ENCODE data around the gene THOC7.

Gene THOC7

DNA sequence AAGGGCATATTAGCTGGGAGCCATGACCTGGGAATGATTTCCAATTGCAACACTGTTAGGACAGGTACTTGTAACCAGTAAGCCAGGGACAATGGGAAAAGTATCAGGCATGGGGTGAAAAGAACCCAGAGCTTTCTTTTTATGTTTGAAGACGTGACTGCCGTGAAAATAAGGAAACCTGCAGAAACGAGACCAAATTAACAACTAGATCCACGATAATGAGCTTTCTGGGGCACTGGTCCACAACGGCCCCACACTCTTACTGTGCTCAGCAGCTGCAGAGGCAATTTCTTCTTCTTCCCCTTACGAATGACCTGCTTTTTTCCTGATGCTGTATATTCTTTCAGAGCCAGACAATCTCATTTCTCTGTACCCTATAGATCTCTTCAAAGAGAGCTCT, 33.1 kb downstream of the THOC7 start:
- no peaks in the 10 kb centered on the region for H3K9me3 Mint-ChIP-seq (ENCODE audit: low read depth)
- H3K36me3 Mint-ChIP-seq: peaks cover 26% of the 10 kb centered on the region
- no peaks in the 10 kb centered on the region for H3K27me3 Mint-ChIP-seq
- H3K4me1 Mint-ChIP-seq (ENCODE audit: low read depth): no peaks in the 10 kb centered on the region
- H3K27ac Mint-ChIP-seq: no peak overlapping the region
- no peak overlapping the region for H3K4me3 Mint-ChIP-seq

DNA sequence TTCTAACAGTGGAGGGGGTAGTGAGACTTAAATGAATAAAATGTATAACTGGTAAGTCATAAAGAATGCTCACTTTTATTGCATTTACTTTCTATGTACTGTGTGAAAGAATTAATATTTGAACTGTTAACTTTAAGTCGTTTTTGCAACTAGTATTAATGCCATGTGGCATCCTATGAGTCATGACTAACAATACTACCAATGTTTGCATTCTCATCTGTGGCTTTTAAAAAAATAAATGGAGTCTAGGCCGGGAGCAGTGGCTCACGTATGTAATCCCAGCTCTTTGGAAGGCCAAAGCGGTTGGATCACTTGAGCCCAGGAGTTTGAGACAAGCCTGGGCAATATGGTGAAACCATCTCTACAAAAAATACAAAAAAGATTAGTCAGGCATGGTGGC, 39.3 kb downstream of the THOC7 start:
- H3K4me3 Mint-ChIP-seq: no peak overlapping the region
- no peaks in the 10 kb centered on the region for H3K9me3 Mint-ChIP-seq (ENCODE audit: low read depth)

DNA sequence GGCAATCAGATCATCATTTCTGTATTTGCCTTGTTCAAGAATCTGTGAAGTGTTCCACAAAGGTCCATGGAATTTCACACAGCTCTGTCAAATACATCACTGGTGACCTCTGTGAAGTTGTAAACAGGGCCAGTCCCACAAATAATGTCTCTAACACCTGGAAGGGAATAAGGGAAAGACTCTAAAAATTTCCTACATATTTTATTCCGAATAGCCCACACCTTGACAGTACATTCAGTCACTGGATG, 44.5 kb downstream of the THOC7 start, which contains the start of gene C3orf49:
Gene C3orf49, plus strand, starts transcription at position 149 of the 248 bp plus-strand sequence. CDS start 173 bp downstream, outside the sequence.
- Mint-ChIP-seq H3K4me3 (no peak within 1 kb of the TSS), H3K9me3 (ENCODE audit: low read depth) (no peaks in the 10 kb centered on the region), H3K36me3 (no peaks in the 10 kb centered on the region), H3K4me1 (ENCODE audit: low read depth) (no peaks in the 10 kb centered on the region), H3K27ac (no peak within 1 kb of the TSS), H3K27me3 (no peaks in the 10 kb centered on the region)

More for the DNA sequence above, 39.3 kb downstream of the THOC7 start:
- Mint-ChIP-seq H3K27ac (no peak overlapping the region), H3K27me3 (no peaks in the 10 kb centered on the region), H3K4me1 (ENCODE audit: low read depth) (no peaks in the 10 kb centered on the region), H3K36me3 (peaks cover 10% of the 10 kb centered on the region)

DNA sequence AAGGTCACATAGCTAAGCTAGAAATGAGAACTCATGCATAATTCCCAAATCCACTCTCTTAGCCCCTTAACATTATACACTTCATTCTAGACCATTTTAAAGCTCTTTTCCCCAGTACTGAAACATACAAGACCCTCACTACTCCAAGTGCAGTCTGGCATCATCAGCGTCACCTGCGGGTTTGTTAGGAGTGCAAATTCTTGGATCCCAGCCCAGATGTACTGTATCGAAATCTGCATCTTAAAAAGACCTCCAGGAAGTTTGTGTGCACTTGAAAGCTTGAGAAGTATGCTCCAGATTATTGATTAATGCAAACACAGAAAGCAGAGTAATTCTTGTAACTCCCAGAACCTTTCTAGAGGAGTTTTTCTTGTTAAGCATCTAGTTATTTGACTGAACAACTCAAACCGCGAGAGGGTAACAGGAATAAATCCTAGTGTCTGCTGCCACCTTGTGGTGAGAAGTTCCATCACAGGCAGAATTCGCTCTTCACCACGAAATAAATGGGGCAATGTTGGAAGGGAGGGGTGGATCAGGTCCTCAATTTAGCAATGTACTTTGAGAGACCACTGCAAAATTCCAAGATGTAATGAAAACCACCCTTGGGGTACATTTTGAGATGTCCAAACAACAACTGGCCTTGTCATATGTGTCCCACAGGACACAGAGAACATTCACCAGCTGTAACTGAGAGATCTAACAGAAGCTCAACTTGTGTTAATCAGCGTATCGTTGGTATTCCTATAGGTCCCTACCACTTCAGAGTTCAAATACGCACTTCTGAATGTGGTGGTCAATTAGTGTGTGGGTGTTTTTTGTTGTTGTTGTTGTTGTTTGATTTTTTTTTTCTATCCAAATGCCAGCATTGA, 45.1 kb downstream of the THOC7 start:
- no peaks in the 10 kb centered on the region for H3K9me3 Mint-ChIP-seq (ENCODE audit: low read depth)
- no peak overlapping the region for H3K27ac Mint-ChIP-seq
- H3K4me1 Mint-ChIP-seq (ENCODE audit: low read depth): no peaks in the 10 kb centered on the region
- no peaks in the 10 kb centered on the region for H3K36me3 Mint-ChIP-seq
- no peak overlapping the region for H3K4me3 Mint-ChIP-seq
- no peaks in the 10 kb centered on the region for H3K27me3 Mint-ChIP-seq

DNA sequence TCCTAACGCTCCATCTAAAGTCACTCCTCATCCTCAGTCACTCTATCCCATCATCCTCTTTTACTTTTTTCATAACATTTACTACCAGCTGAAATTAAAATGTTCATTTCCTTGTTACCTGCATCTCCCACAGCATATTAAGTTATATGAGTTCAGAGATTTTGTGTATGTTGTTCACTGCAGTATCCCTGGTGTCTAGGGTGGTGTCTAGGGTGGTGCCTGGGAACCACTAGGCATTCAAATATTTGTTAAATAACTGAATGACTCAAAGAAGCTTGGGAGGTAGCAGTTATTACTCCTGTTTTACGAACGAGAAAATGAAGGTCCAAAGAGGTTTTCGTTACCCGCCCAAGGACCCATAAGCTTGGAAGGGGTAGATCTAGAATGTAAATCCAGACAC, 46.4 kb downstream of the THOC7 start:
- no peaks in the 10 kb centered on the region for H3K27me3 Mint-ChIP-seq
- no peak overlapping the region for H3K27ac Mint-ChIP-seq
- H3K4me1 Mint-ChIP-seq (ENCODE audit: low read depth): no peaks in the 10 kb centered on the region
- no peaks in the 10 kb centered on the region for H3K36me3 Mint-ChIP-seq
- no peak overlapping the region for H3K4me3 Mint-ChIP-seq
- H3K9me3 Mint-ChIP-seq (ENCODE audit: low read depth): no peaks in the 10 kb centered on the region

DNA sequence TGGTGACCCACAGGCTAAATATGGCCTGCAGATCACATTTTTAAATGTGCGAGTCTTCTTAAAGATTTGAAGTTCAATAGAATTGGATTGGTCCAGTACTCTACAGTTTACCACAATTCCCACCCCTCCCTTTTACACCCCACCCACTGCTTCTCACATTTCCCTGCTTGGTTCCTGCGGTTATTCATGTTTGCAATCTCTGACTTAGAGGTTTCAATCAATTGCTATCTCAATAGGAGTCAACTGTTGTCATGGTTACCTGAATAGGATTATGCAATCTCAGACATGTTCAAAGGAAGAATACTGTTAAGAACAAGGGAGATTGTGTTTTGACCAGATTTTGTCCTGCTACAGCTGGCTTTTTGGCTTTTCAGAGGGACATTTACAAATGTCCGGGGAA, 49.4 kb downstream of the THOC7 start:
- Mint-ChIP-seq H3K36me3 (peaks cover 4% of the 10 kb centered on the region), H3K4me1 (ENCODE audit: low read depth) (no peaks in the 10 kb centered on the region), H3K27ac (no peak overlapping the region), H3K27me3 (no peaks in the 10 kb centered on the region), H3K4me3 (no peak overlapping the region), H3K9me3 (ENCODE audit: low read depth) (no peaks in the 10 kb centered on the region)

DNA sequence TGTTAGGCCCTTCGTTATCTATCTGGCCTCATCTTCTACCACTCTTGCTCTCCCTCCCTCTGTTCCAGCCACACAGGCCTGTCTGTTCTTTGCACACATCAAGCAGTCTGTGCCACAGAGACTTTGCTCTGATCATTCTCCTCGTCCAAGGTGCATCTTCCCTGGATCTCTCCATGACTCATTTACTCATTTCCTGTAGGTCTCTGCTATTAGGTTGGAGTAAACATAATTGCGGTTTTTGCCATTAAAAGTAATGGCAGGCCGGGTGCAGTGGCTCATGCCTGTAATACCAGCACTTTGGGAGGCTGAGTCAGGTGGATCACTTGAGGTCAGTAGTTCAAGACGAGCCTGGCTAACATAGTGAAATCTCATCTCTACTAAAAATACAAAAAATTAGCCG, 54.0 kb downstream of the THOC7 start:
- no peaks in the 10 kb centered on the region for H3K9me3 Mint-ChIP-seq (ENCODE audit: low read depth)
- no peak overlapping the region for H3K4me3 Mint-ChIP-seq
- no peaks in the 10 kb centered on the region for H3K4me1 Mint-ChIP-seq (ENCODE audit: low read depth)
- H3K27ac Mint-ChIP-seq: no peak overlapping the region
- no peaks in the 10 kb centered on the region for H3K27me3 Mint-ChIP-seq
- peaks cover 6% of the 10 kb centered on the region for H3K36me3 Mint-ChIP-seq

DNA sequence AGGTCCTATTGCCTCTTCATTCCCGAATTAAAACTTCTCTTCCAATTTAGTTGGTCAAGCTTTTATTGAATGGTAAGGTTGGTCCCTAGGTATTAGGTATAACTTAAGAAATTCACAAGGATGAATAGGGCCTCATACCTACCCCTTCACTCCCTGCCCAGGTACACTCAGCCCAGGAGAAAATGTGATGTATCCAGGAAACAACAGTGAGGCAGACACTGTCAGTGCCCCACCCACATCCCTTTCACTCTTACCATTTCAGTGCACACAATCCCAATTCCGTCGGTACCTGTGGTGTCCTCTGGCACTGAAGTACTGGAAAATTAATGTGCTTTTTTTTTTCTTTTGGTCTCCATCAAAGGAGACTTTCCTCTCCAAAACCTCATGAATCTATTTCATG, 55.0 kb downstream of the THOC7 start:
- H3K27ac Mint-ChIP-seq: no peak overlapping the region
- no peaks in the 10 kb centered on the region for H3K9me3 Mint-ChIP-seq (ENCODE audit: low read depth)
- no peaks in the 10 kb centered on the region for H3K4me1 Mint-ChIP-seq (ENCODE audit: low read depth)
- H3K4me3 Mint-ChIP-seq: no peak overlapping the region
- H3K36me3 Mint-ChIP-seq: peaks cover 6% of the 10 kb centered on the region
- H3K27me3 Mint-ChIP-seq: no peaks in the 10 kb centered on the region

DNA sequence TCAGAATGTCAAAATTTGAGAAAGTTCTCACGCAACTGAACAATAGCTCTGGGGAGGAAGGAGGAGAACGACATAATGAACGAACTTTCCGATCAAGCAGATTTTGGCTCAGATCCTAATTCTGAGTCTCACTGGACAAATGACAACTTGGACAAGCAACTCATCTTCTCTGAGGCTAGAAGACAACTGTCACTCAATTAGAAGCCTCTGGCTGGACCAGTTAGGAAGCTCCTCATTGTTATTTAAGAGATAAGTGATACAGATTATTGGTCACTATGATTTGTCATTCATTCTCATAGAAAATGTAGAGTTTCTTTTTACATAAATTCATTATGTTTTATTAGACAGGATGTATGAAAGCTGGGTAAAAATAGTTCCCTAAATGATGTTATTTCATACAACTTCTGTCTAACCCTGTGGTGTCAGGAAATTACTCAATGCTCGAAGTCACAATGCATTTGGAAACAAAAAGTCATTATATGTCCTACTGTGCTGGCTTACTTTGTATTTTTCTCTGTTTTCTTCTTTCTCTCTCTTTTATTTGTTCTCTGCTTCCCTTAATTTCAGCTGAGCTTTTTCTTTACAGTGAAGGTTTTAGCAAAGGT, 55.5 kb downstream of the THOC7 start:
- Mint-ChIP-seq H3K4me1 (ENCODE audit: low read depth) (no peaks in the 10 kb centered on the region), H3K4me3 (no peak overlapping the region), H3K27me3 (no peaks in the 10 kb centered on the region), H3K36me3 (peaks cover 6% of the 10 kb centered on the region), H3K9me3 (ENCODE audit: low read depth) (no peaks in the 10 kb centered on the region), H3K27ac (no peak overlapping the region)

DNA sequence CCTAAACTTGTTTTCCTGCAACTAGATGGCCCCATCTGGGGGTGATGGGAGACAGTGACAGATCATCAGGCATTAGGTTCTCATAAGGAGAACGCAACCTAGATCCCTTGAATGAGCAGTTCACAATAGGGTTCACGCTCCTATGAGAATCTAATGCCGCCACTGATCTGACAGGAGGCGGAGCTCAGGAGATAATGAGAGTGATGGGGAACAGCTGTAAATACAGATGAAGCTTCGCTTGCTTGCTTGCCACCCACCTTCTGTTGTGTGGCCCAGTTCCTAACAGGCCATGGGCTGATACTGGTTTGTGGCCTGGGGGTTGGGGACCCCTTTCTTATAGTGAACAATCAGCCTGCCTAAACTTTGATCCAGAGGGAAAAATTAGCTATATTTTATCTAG, 59.7 kb downstream of the THOC7 start:
- Mint-ChIP-seq H3K27me3 (no peaks in the 10 kb centered on the region), H3K36me3 (peaks cover 5% of the 10 kb centered on the region), H3K9me3 (ENCODE audit: low read depth) (no peaks in the 10 kb centered on the region), H3K4me1 (ENCODE audit: low read depth) (no peaks in the 10 kb centered on the region), H3K4me3 (no peak overlapping the region), H3K27ac (no peak overlapping the region)

DNA sequence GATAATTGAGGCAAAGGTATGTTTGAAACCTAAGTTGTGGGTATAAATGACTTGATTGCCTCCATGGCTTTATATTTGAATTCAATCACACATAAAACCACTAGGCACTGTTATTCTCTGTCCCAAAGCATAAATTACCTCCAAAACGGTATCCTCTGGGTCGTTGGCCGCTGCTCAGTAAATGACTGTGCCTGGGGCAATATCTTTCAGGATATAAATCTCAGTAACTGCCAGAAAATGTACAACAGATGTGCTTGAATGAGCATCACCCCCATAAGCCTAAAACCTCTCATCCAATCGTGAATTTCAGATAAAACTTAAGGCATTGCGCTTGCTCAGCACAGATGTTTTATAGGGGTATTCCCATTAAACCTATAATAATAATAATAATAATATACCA, 63.5 kb downstream of the THOC7 start:
- no peak overlapping the region for H3K4me3 Mint-ChIP-seq
- H3K9me3 Mint-ChIP-seq (ENCODE audit: low read depth): no peaks in the 10 kb centered on the region
- H3K4me1 Mint-ChIP-seq (ENCODE audit: low read depth): no peaks in the 10 kb centered on the region
- H3K27me3 Mint-ChIP-seq: no peaks in the 10 kb centered on the region
- no peak overlapping the region for H3K27ac Mint-ChIP-seq
- peaks cover 3% of the 10 kb centered on the region for H3K36me3 Mint-ChIP-seq

DNA sequence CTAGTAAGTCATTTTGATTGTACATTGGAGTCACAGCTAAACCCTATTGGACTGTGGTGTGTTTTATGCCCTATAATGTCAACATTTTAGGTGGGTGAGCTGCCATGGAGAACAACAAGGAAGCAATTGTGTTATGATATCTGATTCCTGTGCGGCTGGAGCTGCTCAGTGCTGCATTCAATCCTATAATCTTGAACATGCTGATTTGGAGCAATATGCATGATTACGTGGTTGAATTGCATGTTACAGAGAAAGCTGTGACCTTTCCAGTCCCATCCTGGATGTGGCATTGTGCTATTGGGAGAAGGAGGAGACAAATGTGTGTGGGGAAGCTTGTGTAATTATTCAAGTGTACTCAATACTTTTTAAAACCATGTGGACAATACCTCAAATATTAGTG, 64.7 kb downstream of the THOC7 start:
- H3K4me1 Mint-ChIP-seq (ENCODE audit: low read depth): no peaks in the 10 kb centered on the region
- peaks cover 3% of the 10 kb centered on the region for H3K36me3 Mint-ChIP-seq
- no peaks in the 10 kb centered on the region for H3K27me3 Mint-ChIP-seq
- H3K4me3 Mint-ChIP-seq: no peak overlapping the region
- H3K27ac Mint-ChIP-seq: no peak overlapping the region
- H3K9me3 Mint-ChIP-seq (ENCODE audit: low read depth): no peaks in the 10 kb centered on the region

DNA sequence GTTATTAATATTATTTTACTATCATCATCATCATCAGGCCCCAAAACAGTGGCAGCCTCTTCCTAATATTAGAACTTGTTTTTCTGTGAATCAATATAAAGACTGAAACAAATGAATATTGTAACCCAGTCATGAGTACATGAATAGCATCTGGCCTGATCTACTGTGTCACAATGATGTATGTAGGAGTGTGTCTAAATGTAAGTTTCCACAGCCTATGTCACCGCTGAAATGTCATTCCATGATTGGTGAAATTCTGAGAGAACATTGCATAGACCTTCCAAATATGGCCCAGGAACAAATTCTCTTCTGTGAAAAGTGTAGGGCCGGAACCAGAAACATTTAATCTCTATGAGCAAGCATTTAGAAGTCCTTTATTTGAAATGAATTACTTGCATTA, 65.1 kb downstream of the THOC7 start:
- no peaks in the 10 kb centered on the region for H3K27me3 Mint-ChIP-seq
- no peaks in the 10 kb centered on the region for H3K4me1 Mint-ChIP-seq (ENCODE audit: low read depth)
- no peaks in the 10 kb centered on the region for H3K9me3 Mint-ChIP-seq (ENCODE audit: low read depth)
- H3K27ac Mint-ChIP-seq: no peak overlapping the region
- H3K4me3 Mint-ChIP-seq: no peak overlapping the region
- peaks cover 3% of the 10 kb centered on the region for H3K36me3 Mint-ChIP-seq

DNA sequence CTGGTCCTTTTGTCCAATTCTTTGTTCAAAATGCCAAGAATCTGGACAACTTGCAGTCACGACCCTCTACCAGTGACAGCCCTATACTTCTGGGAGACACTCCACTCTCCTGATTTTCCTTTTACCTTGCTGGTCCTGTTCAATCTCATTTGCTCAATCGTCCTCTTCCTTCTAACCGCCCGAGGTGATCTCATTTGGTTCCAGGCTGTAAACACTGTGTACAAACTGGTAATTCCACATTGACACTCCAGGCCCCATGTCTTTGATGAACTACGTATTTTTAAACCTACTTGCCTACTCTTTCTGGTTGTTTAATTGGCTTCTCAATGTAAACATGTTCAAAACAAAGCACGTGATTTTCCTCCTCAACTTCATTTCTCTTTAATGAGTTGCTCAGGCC, 68.2 kb downstream of the THOC7 start:
- H3K4me3 Mint-ChIP-seq: no peak overlapping the region

DNA sequence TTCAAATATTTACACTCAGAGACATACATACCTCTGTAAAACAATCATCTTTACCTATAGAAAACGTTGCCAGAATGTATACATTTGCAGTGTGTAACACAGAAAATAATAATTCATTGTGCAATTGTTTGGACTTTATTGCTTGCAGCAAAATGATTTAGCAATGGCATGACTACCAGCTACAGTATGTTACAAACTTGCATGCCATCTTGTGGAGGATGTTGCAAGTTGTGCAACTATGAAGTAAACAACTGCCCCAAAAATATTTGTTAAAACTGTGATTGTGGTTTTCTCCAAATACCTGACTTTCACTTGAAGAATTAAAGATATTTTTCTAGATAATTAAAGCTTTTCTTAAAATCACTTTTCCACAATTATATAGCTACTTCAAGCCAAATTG, 71.6 kb downstream of the THOC7 start:
- H3K4me1 Mint-ChIP-seq (ENCODE audit: low read depth): no peaks in the 10 kb centered on the region
- no peaks in the 10 kb centered on the region for H3K36me3 Mint-ChIP-seq
- H3K27me3 Mint-ChIP-seq: peaks cover 1% of the 10 kb centered on the region
- H3K27ac Mint-ChIP-seq: no peak overlapping the region
- no peak overlapping the region for H3K4me3 Mint-ChIP-seq
- H3K9me3 Mint-ChIP-seq (ENCODE audit: low read depth): no peaks in the 10 kb centered on the region

More for the DNA sequence above, 68.2 kb downstream of the THOC7 start:
- Mint-ChIP-seq H3K27ac (no peak overlapping the region), H3K36me3 (peaks cover 3% of the 10 kb centered on the region), H3K9me3 (ENCODE audit: low read depth) (no peaks in the 10 kb centered on the region), H3K27me3 (no peaks in the 10 kb centered on the region), H3K4me1 (ENCODE audit: low read depth) (no peaks in the 10 kb centered on the region)
